ENCODE results near the gene RRBP1.

The RRBP1 gene

GRCh38 chr20:17572034-17572638 lies 109.9 kb downstream of the RRBP1 start:
- ChIA-PET CTCF (interaction anchor here (3.0 kb wide), 1 partner anchor 36 kb away, joined by 12 read pairs; no protein-coding TSS in a partner anchor), POLR2A (ENCODE audit: low non-redundant PET) (interaction anchor here (0.7 kb wide), 1 partner anchor 53 kb away, joined by 3 read pairs; no protein-coding TSS in a partner anchor)
- H3K27ac ChIP-seq, result no peak overlapping the region
- TF ChIP-seq CTCF (conservative IDR thresholded peaks at IDR 0.05; ENCODE audit: low read depth), result no peak
- DNase-seq (ENCODE audit: low spot score), result no peak

- POLR2A ChIA-PET (ENCODE audit: low non-redundant PET), result no interaction called here
- no peak overlapping the region for H3K27ac ChIP-seq
- no peak for DNase-seq (ENCODE audit: low spot score)
- no peak for TF ChIP-seq CTCF (conservative IDR thresholded peaks at IDR 0.05; ENCODE audit: low read depth)
- CTCF ChIA-PET, result interaction anchor here (0.5 to 3.0 kb wide), 4 partner anchors 15 to 934 kb away, joined by 3 to 12 read pairs (median 4); no protein-coding TSS in a partner anchor
These were observed 110.9 kb downstream of the RRBP1 start for GRCh38 chr20:17571153-17571527.

- no peak for TF ChIP-seq CTCF (conservative IDR thresholded peaks at IDR 0.05; ENCODE audit: low read depth)
- peak; percentile 34 for DNase-seq (ENCODE audit: low spot score)
- ChIA-PET CTCF (interaction anchor here (0.5 to 3.0 kb wide), 5 partner anchors 15 to 934 kb away, joined by 3 to 12 read pairs (median 4); no protein-coding TSS in a partner anchor), POLR2A (ENCODE audit: low non-redundant PET) (interaction anchor here (0.7 to 1.0 kb wide), 4 partner anchors 9 to 24 kb away, joined by 3 to 4 read pairs (median 4); no protein-coding TSS in a partner anchor)
- peak overlapping the region; percentile 99 for H3K27ac ChIP-seq
These were observed 111.5 kb downstream of the RRBP1 start for GRCh38 chr20:17570347-17571152.

GRCh38 chr20:17569616-17570346 lies 112.3 kb downstream of the RRBP1 start, which contains the start of gene DSTN:
TSS of gene DSTN (plus strand) at chr20:17570075. CDS start at chr20:17570209, 134 bp downstream.
- DNase-seq (ENCODE audit: low spot score), result peak; percentile 97
- POLR2A ChIA-PET (ENCODE audit: low non-redundant PET), result interaction anchor here (0.6 to 1.0 kb wide), 5 partner anchors 10 to 112 kb away, joined by 3 to 4 read pairs (median 3); partner anchors contain the start of gene RRBP1
- no peak for TF ChIP-seq CTCF (conservative IDR thresholded peaks at IDR 0.05; ENCODE audit: low read depth)
- CTCF ChIA-PET, result interaction anchor here (0.6 to 3.0 kb wide), 2 partner anchors 25 to 33 kb away, joined by 3 to 12 read pairs; no protein-coding TSS in a partner anchor
- H3K27ac ChIP-seq, result peak within 1 kb of the TSS; percentile 99

GRCh38 chr20:17568972-17569521 lies 113.0 kb downstream of the RRBP1 start:
- peak overlapping the region; percentile 99 for H3K27ac ChIP-seq
- no peak for TF ChIP-seq CTCF (conservative IDR thresholded peaks at IDR 0.05; ENCODE audit: low read depth)
- peak; percentile 94 for DNase-seq (ENCODE audit: low spot score)
- ChIA-PET POLR2A (ENCODE audit: low non-redundant PET) (interaction anchor here (0.8 kb wide), 1 partner anchor 113 kb away, joined by 3 read pairs; the partner anchor contains the start of gene RRBP1), CTCF (interaction anchor here (0.6 kb wide), 1 partner anchor 24 kb away, joined by 3 read pairs; no protein-coding TSS in a partner anchor)

All from RWPE1 (cell line).